Left kidney (tissue), 1 donor: ENCODE results near the gene UPF2. TPM values are rescaled to one million over a fixed set of nuclear protein-coding genes. Genes with fewer than 3 reads are reported as not detected.

ENCODE experiments used
- polyA plus RNA-seq: library from polyadenylated mRNA; unstranded; fragments of 120-200 nt; gene quantifications from one replicate; pipeline ENCODE4 v1.2.1, GENCODE V29; 2013; ENCODE audit not compliant: insufficient read length

UPF2 gene
- polyA plus RNA-seq, 1 donor = 42.8 TPM

Other genes starting within 250 kb of the UPF2 start
- gene PROSER2, start 219.5 kb downstream of the UPF2 start, polyA plus RNA-seq = 4.0 TPM
- gene DHTKD1, start 26.1 kb upstream of the UPF2 start, polyA plus RNA-seq = 36.7 TPM
- gene SEC61A2, start 86.9 kb upstream of the UPF2 start, polyA plus RNA-seq = 32.3 TPM
- 93.3 TPM for gene NUDT5, start 153.1 kb upstream of the UPF2 start, polyA plus RNA-seq
- 132 TPM for gene CDC123, start 153.4 kb upstream of the UPF2 start, polyA plus RNA-seq